Activated CD4-positive, alpha-beta T cell treated with anti-CD3 and anti-CD28 coated beads, Interleukin-2, amount 50 U/mL, for 4 hours (primary cell): ENCODE data around the gene C2CD2L.
A peak's percentile ranks its signal among the peaks of the same experiment; 100 is the strongest.
"Not testable (repeated sequence)": the region's sequence is repeated elsewhere in the genome, so short reads cannot be mapped to it uniquely, and the experiment has no call there.

Source experiments
- DNase-seq, 2 experiments: peaks; one replicate each; pipeline ENCODE4 v3.0.0-alpha.2; 2020

Gene C2CD2L

DNA sequence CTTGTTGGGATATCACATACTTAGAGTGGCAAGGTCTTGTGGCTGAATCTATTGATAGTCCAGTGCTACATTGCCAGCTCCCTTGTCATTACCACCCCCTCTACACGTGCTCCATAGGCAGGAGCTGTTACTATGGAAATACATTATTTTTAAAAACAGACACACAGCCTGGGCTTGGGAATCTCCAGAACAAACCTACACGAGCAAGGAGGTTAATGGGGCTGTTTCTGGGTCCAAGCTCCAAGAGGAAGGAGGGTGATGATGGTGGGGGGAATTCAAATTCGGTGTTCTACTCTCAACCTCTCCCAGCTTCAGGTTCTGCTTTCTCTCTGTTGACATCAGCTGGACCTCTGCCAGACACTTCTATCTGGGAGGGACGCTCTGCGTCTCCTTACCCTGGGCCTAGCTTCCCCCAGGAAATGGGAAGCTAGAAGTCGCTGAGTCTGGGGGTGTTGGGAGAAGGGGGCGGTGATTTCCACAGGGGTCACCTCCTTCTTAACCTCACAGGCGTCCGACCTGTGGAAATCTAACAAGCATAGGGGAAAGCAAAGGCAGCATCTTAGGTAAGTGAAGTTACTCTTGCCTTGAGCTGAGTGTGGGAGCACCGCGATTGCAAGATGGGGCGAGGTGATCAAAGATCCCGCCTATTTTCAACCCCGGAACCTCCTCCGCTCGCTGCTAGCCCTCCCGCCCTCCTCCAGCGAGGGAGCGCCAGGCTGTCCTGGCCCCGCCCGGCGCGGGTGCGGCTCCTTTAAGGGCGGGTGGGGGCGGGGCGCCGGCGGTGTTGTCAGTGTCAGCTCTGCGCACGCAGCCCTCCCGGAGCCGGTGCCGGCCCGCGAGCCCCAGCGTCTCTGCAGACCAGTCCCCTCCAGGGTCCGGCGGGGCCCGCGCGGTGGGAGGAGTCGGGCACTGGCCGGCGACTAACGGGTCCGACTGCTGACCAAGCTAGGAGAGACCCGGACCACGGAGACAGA, at the start of gene C2CD2L:
C2CD2L (plus strand) TSS at position 781 of the 974 bp plus-strand sequence. CDS start 398 bp downstream, outside the sequence.
- DNase-seq, result peak; percentile 81 to 85

DNA sequence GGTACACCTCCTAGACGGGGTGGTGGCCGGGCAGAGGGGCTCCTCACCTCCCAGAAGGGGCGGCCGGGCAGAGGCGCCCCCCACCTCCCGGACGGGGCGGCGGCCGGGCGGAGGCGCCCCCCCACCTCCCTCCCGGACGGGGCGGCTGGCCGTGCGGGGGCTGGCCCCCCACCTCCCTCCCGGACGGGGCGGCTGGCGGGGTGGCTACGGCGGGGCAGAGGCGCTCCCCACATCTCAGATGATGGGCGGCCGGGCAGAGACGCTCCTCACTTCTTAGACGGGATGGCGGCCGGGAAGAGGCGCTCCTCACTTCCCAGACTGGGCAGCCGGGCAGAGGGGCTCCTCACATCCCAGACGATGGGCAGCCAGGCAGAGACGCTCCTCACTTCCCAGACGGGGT, 48.0 kb upstream of the C2CD2L start:
- not testable (repeated sequence) for DNase-seq

DNA sequence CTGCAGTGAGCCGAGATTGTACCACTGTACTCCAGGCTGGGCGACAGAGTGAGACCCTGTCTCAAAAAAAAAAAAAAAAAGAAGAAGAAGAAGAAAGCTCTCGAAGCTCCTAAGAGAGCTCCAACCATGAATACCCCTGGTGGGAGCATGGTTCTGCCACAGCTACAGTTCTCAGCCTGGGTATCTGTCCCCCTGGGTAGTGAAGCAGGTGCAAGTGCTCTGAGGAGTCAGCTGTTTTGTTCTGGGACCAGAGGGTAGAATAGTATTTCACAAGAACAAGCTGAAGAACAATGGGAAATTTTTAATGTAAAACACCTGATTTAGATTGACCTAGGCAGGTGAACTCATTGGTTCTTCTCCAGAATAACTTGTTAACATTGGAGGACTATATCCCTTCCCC, 45.9 kb upstream of the C2CD2L start:
- no peak for DNase-seq

DNA sequence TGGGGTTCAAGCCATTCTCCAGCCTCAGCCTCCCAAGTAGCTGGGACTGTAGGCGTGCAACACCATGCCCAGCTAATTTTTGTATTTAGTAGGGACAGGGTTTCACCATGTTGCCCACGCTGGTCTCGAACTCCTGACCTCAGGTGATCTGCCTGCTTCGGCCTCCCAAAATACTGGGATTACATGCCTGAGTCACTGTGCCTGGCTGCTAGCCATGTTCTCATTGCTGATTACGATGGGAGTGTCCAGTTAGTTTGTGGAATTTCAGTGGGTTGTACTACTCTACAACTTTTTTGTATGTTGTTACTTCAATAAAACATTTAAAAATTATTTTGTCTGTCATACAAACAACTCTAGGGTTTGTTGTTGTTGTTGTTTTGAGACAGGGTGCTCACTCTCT, 44.4 kb upstream of the C2CD2L start:
- no peak for DNase-seq

DNA sequence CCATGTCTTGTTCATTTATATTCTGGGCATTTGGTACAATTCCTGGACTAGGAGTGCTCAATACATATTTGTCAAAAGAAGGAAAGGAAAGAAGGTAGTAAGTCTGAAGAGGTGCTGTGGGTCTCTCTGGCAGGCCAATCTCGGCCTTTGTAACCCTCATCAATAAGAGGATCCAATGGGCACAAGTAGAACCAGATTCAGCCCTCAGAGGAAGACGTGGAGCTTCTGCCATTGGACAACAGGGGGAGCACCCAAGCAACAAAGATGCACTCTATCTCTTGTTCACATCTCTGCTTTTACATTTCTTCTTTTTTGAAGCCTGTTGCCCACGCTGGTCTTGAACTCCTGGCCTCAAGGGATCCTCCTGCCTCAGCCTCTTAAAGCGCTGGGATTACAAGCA, 41.8 kb upstream of the C2CD2L start:
- peak; percentile 35 to 36 for DNase-seq

DNA sequence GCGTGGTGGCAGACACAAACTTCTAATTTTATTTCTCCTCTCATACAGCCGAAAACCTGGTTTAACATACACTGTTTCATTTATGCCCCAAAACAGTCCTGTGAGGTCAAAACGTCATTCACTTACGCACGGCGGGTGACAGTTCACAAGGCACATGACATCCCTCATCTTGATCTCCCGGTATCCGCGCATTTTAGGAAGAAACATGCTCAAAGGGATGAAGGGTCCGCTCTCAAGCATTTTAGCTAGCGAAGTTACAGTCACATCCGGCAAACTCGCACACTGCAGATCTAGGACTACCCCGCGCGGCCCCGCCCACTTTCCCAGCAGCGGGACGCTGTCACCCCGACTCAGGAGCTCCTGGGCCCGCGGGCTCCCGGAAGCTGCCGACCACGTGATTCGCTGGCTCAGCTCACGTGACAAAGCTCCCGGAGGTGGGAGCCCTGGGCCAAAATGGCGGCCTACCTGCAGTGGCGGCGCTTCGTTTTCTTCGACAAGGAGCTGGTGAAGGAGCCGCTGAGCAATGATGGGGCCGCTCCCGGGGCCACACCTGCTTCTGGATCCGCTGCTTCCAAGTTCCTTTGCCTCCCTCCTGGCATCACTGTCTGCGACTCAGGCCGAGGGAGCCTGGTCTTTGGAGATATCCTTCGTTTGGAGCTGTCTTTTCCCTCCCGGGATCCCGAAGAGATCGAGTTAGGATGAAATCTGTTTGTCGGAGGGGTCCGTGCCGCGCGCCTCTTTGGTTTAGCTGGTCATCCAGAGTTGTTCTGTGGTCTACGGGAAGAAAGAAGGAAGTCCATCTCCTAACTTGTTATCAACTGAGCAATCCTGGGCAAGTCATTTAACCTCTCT, 39.5 kb upstream of the C2CD2L start, which contains the start of gene VPS11:
VPS11 (plus strand) TSS at position 448 of the 852 bp plus-strand sequence; CDS start at position 454, 6 bp downstream.
- peak; percentile 97 to 98 for DNase-seq

DNA sequence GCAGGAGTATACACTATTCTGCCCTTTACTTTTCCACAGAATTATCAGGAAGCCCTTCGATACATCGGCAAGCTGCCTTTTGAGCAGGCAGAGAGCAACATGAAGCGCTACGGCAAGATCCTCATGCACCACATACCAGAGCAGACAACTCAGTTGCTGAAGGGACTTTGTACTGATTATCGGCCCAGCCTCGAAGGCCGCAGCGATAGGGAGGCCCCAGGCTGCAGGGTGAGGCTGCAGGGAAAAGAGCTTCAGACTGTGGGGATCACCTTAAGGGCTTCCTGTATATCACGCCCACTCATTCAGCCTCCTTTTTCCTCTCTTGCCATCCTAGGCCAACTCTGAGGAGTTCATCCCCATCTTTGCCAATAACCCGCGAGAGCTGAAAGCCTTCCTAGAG, 29.3 kb upstream of the C2CD2L start:
- DNase-seq, result no peak

DNA sequence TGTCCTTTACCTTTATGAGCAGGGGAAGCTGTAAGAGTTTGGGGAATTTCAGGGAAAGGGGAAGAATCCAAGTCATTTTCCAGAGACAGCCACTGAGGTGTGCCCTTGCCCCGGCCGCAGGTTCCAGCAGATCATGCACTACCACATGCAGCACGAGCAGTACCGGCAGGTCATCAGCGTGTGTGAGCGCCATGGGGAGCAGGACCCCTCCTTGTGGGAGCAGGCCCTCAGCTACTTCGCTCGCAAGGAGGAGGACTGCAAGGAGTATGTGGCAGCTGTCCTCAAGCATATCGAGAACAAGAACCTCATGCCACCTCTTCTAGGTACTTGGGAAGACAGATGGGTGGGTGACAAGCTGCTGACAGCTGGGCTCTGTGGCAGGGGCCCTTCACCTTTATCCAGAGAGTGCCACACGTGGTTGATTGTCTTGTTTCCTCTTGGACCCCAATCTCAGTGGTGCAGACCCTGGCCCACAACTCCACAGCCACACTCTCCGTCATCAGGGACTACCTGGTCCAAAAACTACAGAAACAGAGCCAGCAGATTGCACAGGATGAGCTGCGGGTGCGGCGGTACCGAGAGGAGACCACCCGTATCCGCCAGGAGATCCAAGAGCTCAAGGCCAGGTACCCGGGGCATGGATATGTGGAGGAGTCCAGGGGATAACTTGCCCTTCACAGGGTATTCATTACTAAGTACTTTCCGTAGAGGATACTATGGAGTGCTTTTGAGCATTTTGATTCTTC, 28.3 kb upstream of the C2CD2L start:
- no peak for DNase-seq

DNA sequence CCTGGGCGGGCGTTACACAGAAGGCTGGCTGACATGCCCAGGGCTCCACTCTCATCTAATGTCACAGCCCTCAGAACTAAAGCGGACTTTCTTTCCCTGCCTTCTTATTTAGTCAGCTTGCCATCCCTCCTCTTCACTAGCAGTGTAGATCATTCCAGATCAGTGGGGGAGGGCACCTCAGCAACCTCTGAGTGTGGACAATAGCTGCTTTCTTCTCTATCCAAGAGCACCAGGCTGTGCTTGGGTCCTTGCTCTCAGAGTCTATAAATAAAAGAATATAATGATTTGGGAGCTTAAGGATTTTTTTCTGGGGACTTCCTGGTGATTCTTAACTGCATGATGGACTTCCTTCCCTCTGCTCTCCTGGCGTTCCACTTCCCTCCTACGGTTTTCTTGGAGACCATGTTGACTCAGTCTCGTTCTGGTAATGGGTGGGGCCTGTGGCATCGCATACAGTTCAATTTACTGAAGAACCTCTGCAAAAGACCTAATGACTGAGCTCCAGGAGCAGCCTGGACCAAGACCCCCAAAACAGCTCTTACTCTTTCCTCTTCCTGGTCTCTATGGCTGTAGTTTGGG, 25.4 kb upstream of the C2CD2L start:
- no peak for DNase-seq

DNA sequence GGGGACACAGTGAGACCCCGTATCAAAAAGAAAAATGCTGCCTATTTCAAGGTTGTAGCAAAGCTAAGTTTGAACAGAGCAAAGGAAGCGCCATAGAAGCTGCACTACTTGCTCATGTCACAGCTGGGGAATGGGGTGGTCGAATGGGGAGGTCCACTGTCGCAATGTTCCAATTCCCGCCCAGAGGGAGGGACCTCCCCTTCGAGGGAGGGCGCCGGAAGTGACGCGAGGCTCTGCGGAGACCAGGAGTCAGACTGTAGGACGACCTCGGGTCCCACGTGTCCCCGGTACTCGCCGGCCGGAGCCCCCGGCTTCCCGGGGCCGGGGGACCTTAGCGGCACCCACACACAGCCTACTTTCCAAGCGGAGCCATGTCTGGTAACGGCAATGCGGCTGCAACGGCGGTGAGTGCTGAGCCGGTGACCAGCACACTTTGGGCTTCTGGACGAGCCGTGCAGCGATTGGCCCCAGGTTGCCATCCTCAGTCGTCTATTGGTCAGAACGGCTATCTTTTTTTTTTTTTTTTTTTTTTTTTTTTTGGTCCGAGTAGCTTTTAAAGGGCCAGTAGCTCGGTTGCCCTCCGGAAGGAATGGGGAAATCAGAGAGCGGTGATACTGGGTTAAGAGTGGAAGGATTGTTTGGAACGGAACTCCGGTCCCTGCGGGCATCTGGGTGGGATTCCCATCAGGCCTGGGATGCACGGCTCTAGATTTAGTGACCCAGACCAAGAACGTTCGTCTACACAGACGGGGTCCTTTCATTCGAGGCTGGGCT, 22.3 kb upstream of the C2CD2L start, which contains the start of gene HMBS:
HMBS (plus strand) TSS at position 219 of the 774 bp plus-strand sequence; CDS start at position 372, 153 bp downstream.
- peak; percentile 81 to 84 for DNase-seq

DNA sequence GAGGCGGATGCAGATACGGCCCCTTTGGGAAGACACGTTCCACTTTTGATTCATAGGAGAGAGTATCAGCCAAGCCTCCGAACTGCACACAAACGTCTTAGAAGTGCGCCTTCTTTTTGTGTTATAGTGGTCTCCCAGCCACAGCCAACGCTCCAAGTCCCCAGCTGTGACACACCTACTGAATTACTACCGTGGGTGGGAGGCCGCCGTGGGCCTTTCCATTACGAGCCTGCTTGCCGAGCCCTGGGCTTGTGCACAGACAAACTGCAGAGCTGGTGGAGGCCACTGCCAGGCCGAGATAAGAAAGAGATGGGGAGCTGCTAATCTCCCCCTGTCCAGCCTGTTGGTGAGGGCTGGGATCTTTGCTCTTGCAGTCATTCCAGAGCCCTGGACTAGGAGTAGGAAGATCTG, 21.7 kb upstream of the C2CD2L start:
- DNase-seq, result peak; percentile 37 to 50

DNA sequence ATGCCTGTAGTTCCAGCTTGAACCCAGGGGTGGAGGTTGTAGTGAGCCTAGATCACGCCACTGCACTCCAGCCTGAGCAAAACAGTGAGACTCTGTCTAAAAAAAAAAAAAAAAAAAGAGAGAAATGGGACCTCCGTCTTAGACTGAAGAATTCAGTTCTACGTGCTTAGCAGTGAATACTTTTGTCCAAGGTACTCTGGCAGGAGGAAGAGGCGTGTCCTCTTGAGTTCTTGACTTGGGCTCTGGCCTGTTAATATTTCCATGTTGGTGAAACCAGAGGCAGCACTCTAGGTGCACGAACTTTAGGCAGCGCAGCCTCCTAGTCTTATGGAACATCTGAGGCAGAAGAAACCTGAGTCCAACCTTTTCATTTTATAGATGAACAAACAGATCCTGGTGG, 20.0 kb upstream of the C2CD2L start:
- DNase-seq, result no peak

DNA sequence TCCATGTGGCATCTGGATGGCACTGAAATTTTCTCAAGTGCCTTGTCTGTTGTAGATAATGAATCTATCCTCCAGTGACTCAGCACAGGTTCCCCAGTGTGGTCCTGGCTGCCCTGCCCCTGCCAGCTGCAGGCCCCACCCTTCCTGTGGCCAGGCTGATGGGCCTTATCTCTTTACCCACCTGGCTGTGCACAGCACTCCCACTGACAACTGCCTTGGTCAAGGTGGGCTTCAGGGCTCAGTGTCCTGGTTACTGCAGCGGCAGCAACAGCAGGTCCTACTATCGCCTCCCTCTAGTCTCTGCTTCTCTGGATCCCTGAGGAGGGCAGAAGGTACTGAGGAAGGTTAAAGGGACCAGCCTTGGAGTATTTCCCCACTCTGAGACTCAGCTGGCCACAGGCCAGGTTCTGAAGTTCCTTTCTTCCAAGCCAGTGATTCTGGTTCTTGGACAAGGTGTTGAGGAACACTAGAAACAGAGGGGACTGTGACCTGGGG, 19.4 kb upstream of the C2CD2L start:
- no peak for DNase-seq

DNA sequence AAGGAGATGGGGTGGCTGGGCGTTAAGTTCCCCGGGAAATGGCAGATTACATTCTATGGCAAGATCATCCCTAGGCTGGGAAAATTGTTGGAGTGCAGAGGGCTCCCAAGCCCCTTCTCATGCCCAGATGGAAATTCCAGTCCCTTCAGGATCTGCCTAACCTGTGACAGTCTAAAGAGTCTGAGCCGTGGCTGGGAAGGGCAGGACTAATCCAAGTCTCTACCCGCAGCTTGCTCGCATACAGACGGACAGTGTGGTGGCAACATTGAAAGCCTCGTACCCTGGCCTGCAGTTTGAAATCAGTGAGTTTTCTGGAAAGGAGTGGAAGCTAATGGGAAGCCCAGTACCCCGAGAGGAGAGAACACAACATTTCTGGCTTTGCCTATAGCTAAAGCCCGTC, 18.7 kb upstream of the C2CD2L start:
- no peak for DNase-seq

DNA sequence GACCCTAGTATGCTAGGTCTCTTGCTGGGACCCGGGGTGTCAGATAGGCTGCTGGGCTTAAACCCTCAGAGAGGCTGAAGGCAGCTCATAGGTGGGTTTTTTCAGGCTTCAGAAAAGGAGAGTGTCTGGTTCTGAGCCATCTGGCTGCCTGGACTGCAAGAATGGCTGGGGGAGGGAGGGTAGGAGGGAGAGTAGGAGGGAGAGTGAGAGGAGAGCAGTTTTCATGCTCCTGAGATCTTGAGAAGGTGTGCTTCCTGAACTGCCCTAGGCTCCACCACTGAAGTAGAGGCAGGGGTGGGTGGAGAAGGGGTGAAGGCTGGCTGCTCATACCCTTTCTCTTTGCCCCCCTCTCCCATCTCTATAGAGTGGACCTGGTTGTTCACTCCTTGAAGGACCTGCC, 17.8 kb upstream of the C2CD2L start:
- no peak for DNase-seq

DNA sequence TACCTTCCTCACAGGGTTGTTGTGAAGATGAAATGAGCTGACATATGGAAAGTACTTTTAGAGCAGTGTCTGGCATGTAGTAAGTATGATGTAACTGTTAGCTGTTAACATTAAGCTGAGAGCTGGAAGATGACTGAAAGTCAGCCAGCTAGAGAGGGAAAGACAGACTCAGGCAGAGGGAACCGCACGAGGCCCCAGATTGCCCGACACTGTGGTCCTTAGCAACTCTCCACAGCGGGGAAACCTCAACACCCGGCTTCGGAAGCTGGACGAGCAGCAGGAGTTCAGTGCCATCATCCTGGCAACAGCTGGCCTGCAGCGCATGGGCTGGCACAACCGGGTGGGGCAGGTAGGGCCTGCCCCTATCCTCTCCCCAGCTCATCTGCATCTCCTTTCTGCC, 16.0 kb upstream of the C2CD2L start:
- DNase-seq, result no peak

DNA sequence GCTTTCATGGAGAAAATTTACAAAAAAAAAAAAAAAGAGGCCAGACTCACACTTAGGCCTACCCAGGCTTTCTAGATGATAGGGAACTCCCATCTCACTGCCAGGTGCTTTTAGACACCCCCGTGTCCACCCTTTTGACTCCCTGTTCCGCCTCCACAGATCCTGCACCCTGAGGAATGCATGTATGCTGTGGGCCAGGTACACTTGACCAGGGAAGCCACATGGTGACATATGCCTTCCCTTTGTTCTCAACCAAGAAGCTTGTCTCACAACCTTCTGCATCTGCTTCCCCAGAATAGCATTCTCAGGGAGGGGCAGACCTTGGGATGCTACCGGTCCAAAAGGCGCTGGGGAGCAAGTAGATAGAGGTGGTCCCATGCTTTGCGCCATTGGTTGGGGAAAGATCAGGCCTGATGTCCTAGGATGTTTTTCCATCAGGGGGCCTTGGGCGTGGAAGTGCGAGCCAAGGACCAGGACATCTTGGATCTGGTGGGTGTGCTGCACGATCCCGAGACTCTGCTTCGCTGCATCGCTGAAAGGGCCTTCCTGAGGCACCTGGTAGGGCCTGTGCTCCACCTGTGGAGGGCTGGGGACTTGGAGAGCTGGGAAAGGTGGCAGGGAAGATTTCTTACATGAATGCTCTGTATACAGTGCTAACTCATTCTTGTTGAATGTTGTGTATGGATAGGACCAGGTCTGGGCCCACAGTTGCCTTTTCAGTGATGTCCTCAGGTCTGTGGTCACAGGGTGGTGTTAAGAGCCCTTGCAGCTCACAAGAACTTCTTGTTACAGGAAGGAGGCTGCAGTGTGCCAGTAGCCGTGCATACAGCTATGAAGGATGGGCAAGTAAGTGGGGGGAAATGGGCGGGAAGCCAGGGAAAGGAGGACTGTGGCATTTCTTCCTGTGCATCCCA, 14.9 kb upstream of the C2CD2L start:
- no peak for DNase-seq

DNA sequence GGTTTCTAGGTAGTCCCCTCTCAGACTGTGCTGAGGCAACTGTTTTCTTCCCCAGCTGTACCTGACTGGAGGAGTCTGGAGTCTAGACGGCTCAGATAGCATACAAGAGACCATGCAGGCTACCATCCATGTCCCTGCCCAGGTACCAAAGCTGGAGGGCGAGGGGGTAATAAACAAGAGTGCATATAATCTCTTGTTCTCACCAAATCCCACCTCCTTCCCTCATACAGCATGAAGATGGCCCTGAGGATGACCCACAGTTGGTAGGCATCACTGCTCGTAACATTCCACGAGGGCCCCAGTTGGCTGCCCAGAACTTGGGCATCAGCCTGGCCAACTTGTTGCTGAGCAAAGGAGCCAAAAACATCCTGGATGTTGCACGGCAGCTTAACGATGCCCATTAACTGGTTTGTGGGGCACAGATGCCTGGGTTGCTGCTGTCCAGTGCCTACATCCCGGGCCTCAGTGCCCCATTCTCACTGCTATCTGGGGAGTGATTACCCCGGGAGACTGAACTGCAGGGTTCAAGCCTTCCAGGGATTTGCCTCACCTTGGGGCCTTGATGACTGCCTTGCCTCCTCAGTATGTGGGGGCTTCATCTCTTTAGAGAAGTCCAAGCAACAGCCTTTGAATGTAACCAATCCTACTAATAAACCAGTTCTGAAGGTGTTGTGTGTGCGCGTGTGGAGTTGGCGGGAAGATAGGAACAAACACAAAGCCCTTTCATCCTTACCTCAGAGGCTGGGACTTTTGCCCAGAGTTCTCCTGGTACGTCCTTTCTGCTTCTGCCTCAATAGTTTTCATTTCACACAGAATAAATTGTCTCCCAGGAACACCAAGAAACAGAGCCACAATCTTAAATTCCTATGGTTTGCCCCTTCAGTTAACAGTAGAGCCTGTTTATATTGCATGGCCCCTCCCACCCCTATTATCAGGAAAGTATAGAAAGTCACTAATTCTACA, 14.0 kb upstream of the C2CD2L start:
- no peak for DNase-seq
